CD4-positive, alpha-beta T cell treated with Interleukin-6 for 4 hours (primary cell): ENCODE data around the gene FETUB.

ENCODE experiments used
- DNase-seq: peaks from one replicate; pipeline ENCODE4 v3.0.0-alpha.2; 2020; ENCODE audit warnings: mixed read lengths

FETUB gene

DNA sequence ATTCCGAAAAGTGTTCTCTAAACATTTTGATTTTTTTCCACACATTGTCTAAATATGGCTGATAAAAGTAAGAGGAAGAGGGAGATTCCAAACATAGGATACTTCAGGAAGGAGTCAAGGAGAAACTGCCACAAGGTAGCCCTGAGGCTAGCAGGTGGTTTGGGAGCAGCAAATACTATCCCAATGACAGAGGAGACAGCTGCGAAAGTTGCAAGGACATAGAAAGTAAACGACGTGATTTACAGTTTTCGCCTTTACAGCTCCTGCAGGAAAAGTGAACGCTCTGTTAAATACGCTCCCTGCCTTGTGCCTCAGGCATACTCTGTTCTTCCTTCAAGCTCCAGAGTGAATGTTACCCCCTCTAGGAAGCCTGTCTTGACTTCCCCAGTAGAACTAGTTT is 3.7 kb upstream of the FETUB start:
- no peak for DNase-seq

DNA sequence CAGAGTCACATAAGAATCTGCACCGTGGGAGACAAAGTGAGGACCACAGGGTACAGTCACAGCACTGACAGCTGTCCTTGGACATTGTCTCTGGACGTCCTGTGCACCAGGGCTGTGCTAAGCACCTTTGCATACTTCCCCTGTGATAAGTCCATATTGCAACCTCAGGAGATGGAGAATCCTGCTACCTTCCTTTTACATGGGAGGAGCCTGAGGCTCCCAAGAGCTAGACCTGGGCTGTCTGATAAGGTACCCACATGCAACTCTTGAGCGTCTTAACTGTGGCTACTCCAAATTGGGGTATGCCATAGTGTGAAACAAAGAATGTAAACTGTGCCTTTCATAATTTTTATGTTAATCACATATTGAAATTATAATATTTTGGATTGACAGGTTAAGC is 2.5 kb upstream of the FETUB start:
- no peak for DNase-seq

DNA sequence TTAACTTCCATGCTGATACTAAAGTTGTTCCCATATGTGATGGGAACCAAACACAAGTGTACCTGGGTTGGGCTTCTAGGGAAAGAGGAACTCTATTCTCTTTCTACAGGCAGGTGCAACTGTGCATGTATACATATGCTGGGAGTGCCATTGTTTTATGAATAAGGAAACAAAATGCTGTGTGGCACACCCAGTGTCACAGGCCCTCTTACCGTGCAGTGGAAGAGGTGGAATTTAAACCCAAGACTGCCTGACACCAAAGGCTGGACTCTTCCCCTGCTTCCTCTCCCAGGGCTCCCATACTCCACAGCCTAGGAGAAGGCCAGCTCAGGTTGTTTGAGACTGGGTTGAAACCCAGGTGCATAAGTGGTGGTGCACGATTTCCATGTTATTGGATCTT is 1.9 kb upstream of the FETUB start:
- no peak for DNase-seq

DNA sequence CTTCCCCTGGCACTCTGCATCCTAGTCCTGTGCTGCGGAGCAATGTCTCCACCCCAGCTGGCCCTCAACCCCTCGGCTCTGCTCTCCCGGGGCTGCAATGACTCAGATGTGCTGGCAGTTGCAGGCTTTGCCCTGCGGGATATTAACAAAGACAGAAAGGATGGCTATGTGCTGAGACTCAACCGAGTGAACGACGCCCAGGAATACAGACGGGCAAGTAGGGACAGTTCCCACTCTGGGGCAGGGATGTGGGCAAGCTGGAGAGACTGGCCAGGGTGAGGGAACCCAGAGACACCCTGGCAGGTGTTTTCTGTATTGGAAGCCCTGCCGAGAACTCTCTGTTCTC is 247 bp downstream of the FETUB start:
- no peak for DNase-seq

- DNase-seq, result no peak
These were observed 730 bp downstream of the FETUB start for GRCh38 chr3:186640929-186641328.

DNA sequence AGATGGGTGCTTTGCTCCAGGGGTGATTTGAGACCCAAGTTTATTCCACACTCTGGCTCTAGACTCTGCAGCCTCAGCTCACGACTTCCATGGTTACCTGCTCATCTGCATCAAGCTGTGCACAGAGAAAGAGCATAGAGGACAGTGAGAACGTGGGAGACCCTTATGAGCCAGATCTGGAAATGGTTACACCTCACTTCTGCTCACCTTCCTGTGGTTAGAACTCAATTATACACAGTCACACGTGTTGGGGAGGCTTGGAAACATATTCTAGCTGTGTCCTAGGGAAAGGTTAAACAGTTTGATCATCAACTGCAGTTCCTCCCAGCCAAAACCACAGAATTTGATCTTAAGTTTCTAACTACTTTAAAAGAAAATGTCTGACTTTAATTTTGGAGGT is 1.8 kb downstream of the FETUB start:
- no peak for DNase-seq

DNA sequence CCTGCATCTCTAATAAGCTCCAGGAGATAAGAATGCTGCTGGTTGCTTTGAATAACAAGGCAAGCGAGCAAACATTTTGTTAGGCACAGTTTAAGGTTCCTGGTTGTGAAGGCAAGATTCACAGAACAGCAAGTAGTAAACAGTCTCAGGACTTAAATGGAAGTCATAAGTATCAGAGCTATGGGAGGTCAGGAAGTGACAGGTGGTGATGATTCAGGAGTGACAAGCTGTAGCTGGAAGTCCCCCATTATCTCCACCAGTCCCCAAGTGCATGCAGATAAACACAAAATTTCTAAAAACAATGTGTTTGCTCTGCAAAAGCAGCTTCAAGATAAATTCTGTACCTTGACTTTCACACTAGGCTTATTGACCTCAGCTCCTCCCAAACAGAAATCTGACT is 3.3 kb downstream of the FETUB start:
- no peak for DNase-seq

DNA sequence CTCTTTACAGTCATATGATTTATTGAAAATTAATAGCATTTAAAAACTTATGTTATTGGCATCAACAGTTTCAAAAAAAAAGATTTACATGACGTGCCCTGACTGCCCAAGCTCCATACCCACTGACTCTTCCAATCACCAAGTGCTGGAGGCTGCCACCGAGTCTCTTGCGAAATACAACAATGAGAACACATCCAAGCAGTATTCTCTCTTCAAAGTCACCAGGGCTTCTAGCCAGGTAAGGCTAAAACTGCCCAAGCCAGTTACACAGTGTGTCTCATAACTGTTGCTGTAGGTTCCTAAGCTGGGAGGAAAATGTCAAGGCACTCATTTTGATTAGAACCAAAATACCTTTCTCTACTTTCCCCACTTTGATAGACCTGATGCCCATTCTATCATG is 4.5 kb downstream of the FETUB start:
- no peak for DNase-seq

DNA sequence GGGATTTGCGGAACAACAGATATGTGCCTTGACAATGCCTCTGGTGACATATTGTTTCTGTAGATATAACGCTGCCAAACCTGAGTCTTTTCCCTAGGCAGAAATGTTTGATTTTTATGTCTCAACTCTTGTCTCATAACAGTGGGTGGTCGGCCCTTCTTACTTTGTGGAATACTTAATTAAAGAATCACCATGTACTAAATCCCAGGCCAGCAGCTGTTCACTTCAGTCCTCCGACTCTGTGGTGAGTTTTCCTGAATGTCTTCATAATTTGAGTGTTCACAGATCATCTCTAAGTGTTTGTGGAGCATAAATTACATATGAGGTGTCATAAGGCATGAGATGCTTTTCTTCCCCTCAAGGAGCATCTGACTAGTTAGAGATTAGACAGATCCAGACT is 5.9 kb downstream of the FETUB start:
- DNase-seq, result no peak

DNA sequence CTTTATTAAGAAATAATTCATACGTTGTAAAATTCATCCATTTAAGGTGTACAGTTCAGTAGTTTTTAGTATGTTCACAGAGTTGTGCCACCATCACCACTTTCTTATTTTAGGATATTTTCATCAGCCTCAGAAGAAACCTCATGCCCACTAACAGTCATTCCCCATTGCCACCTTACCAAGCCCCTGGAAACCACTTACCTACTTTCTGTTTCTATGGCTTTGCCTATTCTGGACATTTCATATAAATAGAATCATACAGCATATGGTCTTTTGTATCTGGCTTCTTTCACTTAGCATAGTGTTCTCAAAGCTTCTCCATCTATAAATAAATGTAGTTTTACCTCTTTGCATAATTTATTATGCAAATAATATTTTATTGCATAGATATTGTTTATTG is 6.6 kb downstream of the FETUB start:
- DNase-seq, result no peak

- no peak for DNase-seq
These were observed 8.7 kb downstream of the FETUB start for GRCh38 chr3:186648851-186649250.

GRCh38 chr3:186651678-186652215 is 11.5 kb downstream of the FETUB start:
- no peak for DNase-seq

- DNase-seq, result no peak
These were observed 13.0 kb downstream of the FETUB start for GRCh38 chr3:186653080-186653707.

GRCh38 chr3:186653984-186654383 is 13.8 kb downstream of the FETUB start:
- no peak for DNase-seq

DNA sequence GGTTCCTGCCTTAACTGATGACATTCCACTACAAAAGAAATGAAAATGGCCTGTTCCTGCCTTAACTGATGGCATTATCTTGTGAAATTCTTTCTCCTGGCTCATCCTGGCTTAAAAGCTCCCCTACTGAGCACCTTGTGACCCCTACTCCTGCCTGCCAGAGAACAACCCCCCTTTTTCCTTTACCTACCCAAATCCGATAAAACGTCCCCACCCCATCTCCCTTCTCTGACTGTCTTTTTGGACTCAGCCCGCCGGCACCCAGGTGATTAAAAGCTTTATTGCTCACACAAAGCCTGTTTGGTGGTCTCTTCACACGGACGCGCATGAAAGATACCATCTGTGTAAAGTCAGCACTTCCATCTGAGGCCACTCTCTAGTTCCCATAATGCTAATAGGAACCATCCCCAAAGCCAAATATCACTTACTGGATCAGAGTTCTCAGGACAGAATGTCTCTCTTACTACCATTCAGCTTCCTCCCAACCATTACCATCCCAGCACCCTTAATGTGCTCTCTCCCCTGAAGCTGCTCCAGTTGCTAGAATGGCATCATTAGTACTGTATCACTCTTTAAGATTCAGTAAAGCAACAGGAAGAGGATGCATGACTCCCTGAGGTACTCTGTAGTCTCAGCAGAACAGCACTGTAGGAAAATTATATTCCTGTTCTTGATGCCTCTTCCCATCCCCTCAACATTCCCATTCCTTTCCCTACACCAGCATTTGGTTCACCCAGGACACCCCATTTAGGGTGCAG is 23.3 kb downstream of the FETUB start:
- DNase-seq, result no peak

- DNase-seq, result no peak
These were observed 23.9 kb downstream of the FETUB start for GRCh38 chr3:186664119-186664495.

DNA sequence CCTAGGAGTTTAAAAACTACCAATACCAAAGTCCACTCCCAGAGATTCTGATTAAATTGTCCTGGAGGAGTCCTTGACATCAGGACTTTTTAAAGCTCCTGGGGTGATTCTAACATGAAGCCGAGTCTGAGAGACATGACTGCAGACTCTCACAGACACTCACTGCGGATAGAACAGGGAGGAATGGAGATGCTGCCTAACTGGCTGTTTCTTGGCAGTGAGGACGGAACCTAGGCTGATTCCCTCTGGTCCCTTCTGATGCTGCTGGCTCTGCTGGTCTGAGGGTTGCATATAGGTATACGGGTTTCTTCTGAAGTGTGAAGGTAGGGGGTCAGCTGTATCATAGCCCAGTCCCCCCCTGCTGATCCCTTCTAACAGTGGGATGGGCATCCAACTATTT is 24.3 kb downstream of the FETUB start:
- DNase-seq, result no peak

GRCh38 chr3:186665625-186666188 is 25.5 kb downstream of the FETUB start, which contains the start of gene HRG:
Gene HRG (plus strand): TSS chr3:186666014. CDS start chr3:186666032, 18 bp downstream.
- no peak for DNase-seq

DNA sequence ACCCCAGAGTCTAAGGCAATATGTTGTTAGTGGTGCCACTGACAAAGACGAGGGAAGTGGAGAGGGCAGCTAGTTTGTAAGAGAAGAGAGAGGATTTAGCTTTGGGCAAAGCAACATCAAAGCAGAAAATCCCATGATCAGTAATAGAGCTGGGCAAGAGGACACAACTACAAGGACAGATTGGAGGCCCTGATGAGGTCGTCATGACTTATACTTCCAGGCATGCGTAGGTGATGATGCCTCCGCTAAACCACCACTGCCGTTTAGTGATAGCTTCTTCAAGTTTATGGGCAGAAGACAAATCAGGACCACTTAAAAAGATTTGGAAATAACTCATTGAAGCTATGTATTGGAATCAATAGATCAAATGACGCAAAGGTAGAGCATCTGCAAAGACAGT is 28.2 kb downstream of the FETUB start:
- no peak for DNase-seq

DNA sequence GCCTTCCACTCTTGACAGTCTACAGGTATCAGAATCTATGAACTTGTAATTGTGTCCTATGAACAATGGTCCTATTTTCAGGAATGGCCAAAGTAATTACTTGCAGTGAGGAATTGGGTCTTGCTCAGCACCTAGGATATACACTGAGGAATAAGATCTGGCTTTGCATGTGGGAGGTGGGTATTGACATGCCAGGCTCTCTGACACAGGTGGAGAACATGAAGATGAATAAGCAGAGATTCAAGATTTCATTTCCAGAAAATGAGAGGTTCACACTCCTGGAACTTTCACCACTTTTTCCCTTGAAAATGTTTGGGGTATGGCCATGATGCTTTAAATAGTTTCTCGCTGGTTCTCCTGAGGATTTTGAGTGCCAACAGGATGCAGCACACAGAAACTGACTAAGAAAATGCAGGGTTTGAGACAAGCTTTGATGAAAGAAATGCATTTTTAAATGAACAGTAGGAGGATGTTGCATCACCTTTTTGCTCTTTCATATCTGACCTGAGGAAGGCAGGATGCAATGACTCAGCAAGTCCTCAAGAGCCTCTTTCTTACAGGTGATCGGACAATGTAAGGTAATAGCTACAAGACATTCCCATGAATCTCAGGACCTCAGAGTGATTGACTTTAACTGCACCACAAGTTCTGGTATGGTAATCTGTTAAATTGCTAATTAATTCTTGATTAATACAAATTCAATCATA is 29.3 kb downstream of the FETUB start:
- no peak for DNase-seq

DNA sequence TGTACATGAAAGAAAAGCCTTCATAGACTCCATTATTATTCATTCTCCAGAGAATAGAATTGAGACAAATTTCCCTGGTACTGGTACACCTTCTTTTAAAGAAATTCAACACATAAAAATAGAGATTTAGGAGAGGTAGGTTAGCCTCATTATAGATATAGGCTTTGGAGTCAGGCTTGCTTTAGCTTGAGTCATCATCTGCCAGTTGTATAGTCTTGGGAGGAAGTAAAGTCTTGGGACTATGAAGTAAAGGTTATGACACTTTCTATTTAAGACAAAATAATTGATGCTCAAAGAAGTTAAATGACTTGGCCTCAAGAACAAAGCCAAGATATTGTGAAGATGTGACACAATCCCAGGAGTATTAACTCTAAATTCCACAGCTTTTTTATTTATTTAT is 30.0 kb downstream of the FETUB start:
- DNase-seq, result no peak

DNA sequence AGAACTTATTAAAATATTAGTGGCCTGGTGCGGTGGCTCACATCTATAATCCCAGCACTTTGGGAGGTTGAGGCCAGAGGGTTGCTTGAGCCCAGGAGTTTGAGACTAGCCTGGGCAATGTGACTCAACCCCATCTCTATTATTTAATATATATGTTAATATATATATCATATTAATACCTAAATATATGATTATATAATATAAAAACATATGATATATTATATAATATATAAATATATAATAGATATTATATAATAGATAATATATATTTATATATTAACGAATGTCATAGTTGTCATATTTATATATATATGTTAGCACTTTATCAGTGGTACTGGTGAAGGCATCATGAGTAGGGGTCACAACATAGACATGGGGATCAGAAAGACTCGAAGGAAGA is 30.9 kb downstream of the FETUB start:
- no peak for DNase-seq

GRCh38 chr3:186678604-186679003 is 38.4 kb downstream of the FETUB start:
- DNase-seq, result no peak

DNA sequence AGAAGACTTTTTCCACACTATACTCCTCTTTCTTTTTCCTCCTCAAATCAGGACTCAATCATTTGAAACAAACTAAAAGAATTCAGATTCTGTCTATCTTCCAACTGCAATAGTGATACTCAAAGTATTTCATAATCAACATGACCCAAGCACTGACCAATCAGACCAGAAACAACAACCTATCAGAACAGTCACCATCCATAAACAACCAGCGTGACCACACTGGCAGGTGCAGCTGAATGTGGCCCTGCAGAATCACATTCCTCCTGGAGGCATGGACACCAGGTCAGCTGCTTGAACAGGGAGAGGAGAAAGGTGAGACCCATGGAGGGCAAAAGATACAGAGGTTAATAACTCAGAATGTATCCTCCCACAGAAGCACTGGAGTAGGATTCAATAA is 39.0 kb downstream of the FETUB start:
- DNase-seq, result no peak
